HCT116 (cell line): ENCODE data around the gene ENPP5. TPM values are rescaled to one million over a fixed set of nuclear protein-coding genes. Genes with fewer than 3 reads are reported as not detected.

Experiments used
- ATAC-seq: fragments of 200-7000 bp; cut with Tn5 transposase; 2 replicates; pipeline ENCODE4 v1.9.1; 2020; ENCODE audit warnings: mild to moderate bottlenecking, moderate library complexity
- BruUV-seq: library from RNA; stranded (reverse); fragments of 400-500 nt; replicated peaks from 2 replicates; lab custom pipeline; 2021; lab: Mats Ljungman, UMichigan
- CTCF ChIA-PET: fragments of 300-600 bp; sonication (Branson Sonifier 250); formaldehyde crosslinking; loops from one replicate; lab custom pipeline; 2021; ENCODE audit warnings: antibody characterized with exemption; lab: Charles Lee
- POLR2A ChIA-PET: fragments of 300-600, 350-600 bp; sonication (Branson Sonifier 250); formaldehyde crosslinking; loops from one replicate; lab custom pipeline; 2021; ENCODE audit warnings: antibody characterized with exemption; lab: Charles Lee
- RAD21 ChIA-PET, 2 experiments: fragments of 300-600 bp; sonication (Branson Sonifier 250); formaldehyde crosslinking; loops; one replicate each; lab custom pipeline; 2023; ENCODE audit warnings: low total read pairs in 2 of 2; ENCODE audit not compliant: uncharacterized antibody in 2 of 2, unreplicated experiment in 2 of 2, low non-redundant PET in 1 of 2; lab: Charles Lee
- DNase-seq: peaks from one replicate; pipeline ENCODE4 v3.0.0-alpha.2; 2010; ENCODE audit warnings: low read depth, low spot score
- H2AFZ ChIP-seq: fragments of 200-600 bp; shearing (Covaris generic), sonication (generic); 2 replicates; pipeline ENCODE4 v1.6.1; 2017; ENCODE audit warnings: low read depth, mixed run types, mixed read lengths, antibody characterized with exemption, low read length; ENCODE audit not compliant: poor library complexity, severe bottlenecking
- H3K27ac ChIP-seq: 2 replicates; pipeline ENCODE4 v1.5.1; 2012; ENCODE audit warnings: low read depth, low read length
- H3K27me3 ChIP-seq: fragments of 200-600 bp; sonication (generic); 2 replicates; pipeline ENCODE4 v1.6.1; 2016; ENCODE audit warnings: mixed run types, low read length, mixed read lengths; ENCODE audit not compliant: insufficient read depth
- H3K36me3 ChIP-seq, 2 experiments: fragments of 200-500 bp in 1 of 2; fragments of 200-600 bp in 1 of 2; sonication (Bioruptor generic) in 1 of 2; sonication (generic) in 1 of 2; 2 replicates each; pipeline versions ENCODE4 v1.5.1 to v1.6.1; 2014 to 2016; ENCODE audit warnings: low read length in 2 of 2, inconsistent platforms in 1 of 2, mixed read lengths in 1 of 2, mixed run types in 1 of 2; ENCODE audit not compliant: insufficient read depth in 2 of 2, control insufficient read depth in 1 of 2
- H3K4me1 ChIP-seq, 2 experiments: fragments of 200-600 bp in 1 of 2; sonication (generic) in 1 of 2; 2 replicates each; pipeline versions ENCODE4 v1.5.1 to v1.6.1; 2012 to 2017; ENCODE audit warnings: low read length in 2 of 2, inconsistent platforms in 1 of 2, mild to moderate bottlenecking in 1 of 2, mixed read lengths in 1 of 2, mixed run types in 1 of 2, moderate library complexity in 1 of 2; ENCODE audit not compliant: insufficient read depth in 2 of 2, control insufficient read depth in 1 of 2
- H3K4me2 ChIP-seq: fragments of 200-600 bp; sonication (generic); 2 replicates; pipeline ENCODE4 v1.6.1; 2017; ENCODE audit warnings: mixed run types, low read length, mixed read lengths
- H3K4me3 ChIP-seq, 2 experiments: fragments of 200-600 bp in 1 of 2; sonication (generic) in 1 of 2; replicated peaks in 1 of 2; 2 replicates each; pipeline ENCODE4 v1.5.1; 2011 to 2016; ENCODE audit warnings: low read length in 2 of 2, control low read depth in 1 of 2, low read depth in 1 of 2, mild to moderate bottlenecking in 1 of 2, mixed read lengths in 1 of 2, mixed run types in 1 of 2
- H3K79me2 ChIP-seq: fragments of 200-600 bp; sonication (generic); 2 replicates; pipeline ENCODE4 v1.6.1; 2017; ENCODE audit warnings: mild to moderate bottlenecking, mixed run types, low read length, moderate library complexity, mixed read lengths; ENCODE audit not compliant: insufficient read depth
- H3K9ac ChIP-seq: fragments of 200-600 bp; sonication (generic); 2 replicates; pipeline ENCODE4 v1.6.1; 2016; ENCODE audit warnings: low read length, mixed read lengths
- H3K9me2 ChIP-seq: fragments of 200-600 bp; sonication (generic), shearing (Covaris generic); 2 replicates; pipeline ENCODE4 v1.6.1; 2017; ENCODE audit warnings: mixed run types, mild to moderate bottlenecking, moderate library complexity; ENCODE audit not compliant: insufficient read depth
- H3K9me3 ChIP-seq, 2 experiments: fragments of 200-500 bp in 1 of 2; fragments of 200-600 bp in 1 of 2; sonication (Bioruptor generic) in 1 of 2; sonication (generic) in 1 of 2; 2 replicates each; pipeline ENCODE4 v1.6.1; 2014 to 2017; ENCODE audit warnings: low read length in 2 of 2, mixed read lengths in 2 of 2, inconsistent platforms in 1 of 2, low read depth in 1 of 2, mild to moderate bottlenecking in 1 of 2, mixed run types in 1 of 2, moderate library complexity in 1 of 2; ENCODE audit not compliant: control insufficient read depth in 1 of 2, insufficient read depth in 1 of 2
- H4K20me1 ChIP-seq: fragments of 200-600 bp; sonication (generic), shearing (Covaris generic); 2 replicates; pipeline ENCODE4 v1.6.1; 2017; ENCODE audit warnings: mixed run types, mild to moderate bottlenecking, moderate library complexity; ENCODE audit not compliant: insufficient read depth
- EGR1 ChIP-seq: IDR thresholded peaks from 2 replicates; pipeline ENCODE4 v1.6.1; 2012; ENCODE audit warnings: low read depth
- ELF1 ChIP-seq: IDR thresholded peaks from 2 replicates; pipeline ENCODE4 v1.6.1; 2012; ENCODE audit warnings: low read depth, borderline replicate concordance
- FOSL1 ChIP-seq: IDR thresholded peaks from 2 replicates; pipeline ENCODE4 v1.6.1; 2012; ENCODE audit warnings: low read depth
- POLR2A ChIP-seq: IDR thresholded peaks from 2 replicates; pipeline ENCODE4 v1.7.0; 2011; ENCODE audit warnings: borderline replicate concordance; ENCODE audit not compliant: insufficient read depth, insufficient read length; ENCODE audit errors: extremely low read depth
- YY1 ChIP-seq: IDR thresholded peaks from 2 replicates; pipeline ENCODE4 v1.6.1; 2011; ENCODE audit warnings: low read length, low read depth, moderate library complexity, mild to moderate bottlenecking; ENCODE audit not compliant: insufficient replicate concordance; ENCODE audit errors: extremely low read depth
- intact Hi-C: fragments of 100-400 bp; cut with micrococcal nuclease; formaldehyde crosslinking; loops from 2 replicates; pipeline ENCODE4 v1.10.0; 2022
- total RNA-seq: library from RNA; stranded (reverse); gene quantifications from one replicate; pipeline ENCODE4 v1.2.1, GENCODE V29; 2021; ENCODE audit not compliant: unreplicated experiment
- TF ChIP-seq, protein P1 (sequence below): IDR thresholded peaks from 2 replicates; pipeline ENCODE4 v1.6.1; 2012; ENCODE audit warnings: low read depth

ENPP5 gene
- total RNA-seq, 1 experiment from 2014 or later = 4.5 TPM

DNA sequence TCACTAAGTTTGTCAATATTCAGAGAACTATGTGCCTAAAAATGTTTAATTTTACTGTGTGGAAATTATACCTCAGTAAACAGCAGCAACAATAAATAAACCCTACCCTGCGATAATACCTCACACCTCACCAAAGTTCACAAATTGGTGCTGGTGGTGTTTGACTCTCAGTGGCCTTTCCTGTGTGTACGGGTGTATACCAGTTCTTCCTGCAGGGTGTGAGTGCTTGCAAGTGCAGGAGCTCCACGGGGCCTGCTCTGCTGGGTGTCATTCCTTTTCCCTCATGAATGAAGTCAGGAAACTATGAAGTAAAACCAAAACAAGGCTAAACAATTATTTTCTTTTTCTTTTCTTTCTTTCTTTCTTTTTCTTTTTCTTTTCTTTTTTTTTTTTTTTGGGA lies 4.1 kb upstream of the ENPP5 start:
- Histone ChIP-seq H3K4me2 (no peak overlapping the region), H4K20me1 (no peaks in the 10 kb centered on the region), H3K27ac (no peak overlapping the region), H3K9me3 (no peaks in the 10 kb centered on the region), H2AFZ (no peak overlapping the region), H3K27me3 (no peaks in the 10 kb centered on the region), H3K4me3 (no peak overlapping the region), H3K79me2 (no peaks in the 10 kb centered on the region), H3K36me3 (no peaks in the 10 kb centered on the region), H3K9me2 (no peaks in the 10 kb centered on the region; the same call in 1 of the 2 replicates), H3K9ac (no peak overlapping the region), H3K4me1 (peaks cover 0 to 9% of the 10 kb centered on the region in 2 experiments; a peak in 3 of 4 replicates)
- ATAC-seq (no peak), DNase-seq (no peak)
- ChIA-PET CTCF (no interaction called here), RAD21 (no interaction called here), POLR2A (no interaction called here)
- intact Hi-C loops = no loop called here
- no TSS peak for BruUV-seq
- no peak for TF ChIP-seq EGR1
- TF ChIP-seq YY1 = no peak
- TF ChIP-seq POLR2A = no peak

DNA sequence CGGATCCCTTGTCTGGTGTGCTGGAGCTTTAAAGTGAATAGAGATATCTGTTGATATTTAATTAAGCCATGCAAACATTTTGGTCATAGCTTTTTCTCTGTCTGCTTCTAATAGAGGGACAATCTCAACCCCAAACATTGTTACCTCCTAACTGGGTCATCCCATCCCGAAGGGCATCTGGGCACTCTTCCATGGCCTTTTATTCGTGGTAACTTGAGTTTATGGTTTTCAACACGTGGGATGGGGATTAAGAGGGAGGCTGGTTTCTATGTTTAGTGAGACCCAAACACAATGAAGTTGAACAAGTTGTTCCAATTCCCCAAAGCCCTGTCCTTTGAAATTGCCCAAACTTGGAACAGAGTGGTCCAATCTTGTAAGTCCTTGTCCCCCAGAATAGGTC lies 1.4 kb upstream of the ENPP5 start:
- no peaks in the 10 kb centered on the region for H3K36me3 ChIP-seq
- H3K27ac ChIP-seq = no peak overlapping the region
- no peak overlapping the region for H3K4me2 ChIP-seq
- POLR2A ChIA-PET = no interaction called here
- no peak for DNase-seq
- intact Hi-C loops = no loop called here
- no peak for ATAC-seq
- RAD21 ChIA-PET = no interaction called here
- H3K27me3 ChIP-seq = no peaks in the 10 kb centered on the region
- no peaks in the 10 kb centered on the region for H3K9me3 ChIP-seq
- no peaks in the 10 kb centered on the region for H3K79me2 ChIP-seq
- TF ChIP-seq ELF1 (no peak), POLR2A (no peak), FOSL1 (no peak)
- TF ChIP-seq, protein P1, sequence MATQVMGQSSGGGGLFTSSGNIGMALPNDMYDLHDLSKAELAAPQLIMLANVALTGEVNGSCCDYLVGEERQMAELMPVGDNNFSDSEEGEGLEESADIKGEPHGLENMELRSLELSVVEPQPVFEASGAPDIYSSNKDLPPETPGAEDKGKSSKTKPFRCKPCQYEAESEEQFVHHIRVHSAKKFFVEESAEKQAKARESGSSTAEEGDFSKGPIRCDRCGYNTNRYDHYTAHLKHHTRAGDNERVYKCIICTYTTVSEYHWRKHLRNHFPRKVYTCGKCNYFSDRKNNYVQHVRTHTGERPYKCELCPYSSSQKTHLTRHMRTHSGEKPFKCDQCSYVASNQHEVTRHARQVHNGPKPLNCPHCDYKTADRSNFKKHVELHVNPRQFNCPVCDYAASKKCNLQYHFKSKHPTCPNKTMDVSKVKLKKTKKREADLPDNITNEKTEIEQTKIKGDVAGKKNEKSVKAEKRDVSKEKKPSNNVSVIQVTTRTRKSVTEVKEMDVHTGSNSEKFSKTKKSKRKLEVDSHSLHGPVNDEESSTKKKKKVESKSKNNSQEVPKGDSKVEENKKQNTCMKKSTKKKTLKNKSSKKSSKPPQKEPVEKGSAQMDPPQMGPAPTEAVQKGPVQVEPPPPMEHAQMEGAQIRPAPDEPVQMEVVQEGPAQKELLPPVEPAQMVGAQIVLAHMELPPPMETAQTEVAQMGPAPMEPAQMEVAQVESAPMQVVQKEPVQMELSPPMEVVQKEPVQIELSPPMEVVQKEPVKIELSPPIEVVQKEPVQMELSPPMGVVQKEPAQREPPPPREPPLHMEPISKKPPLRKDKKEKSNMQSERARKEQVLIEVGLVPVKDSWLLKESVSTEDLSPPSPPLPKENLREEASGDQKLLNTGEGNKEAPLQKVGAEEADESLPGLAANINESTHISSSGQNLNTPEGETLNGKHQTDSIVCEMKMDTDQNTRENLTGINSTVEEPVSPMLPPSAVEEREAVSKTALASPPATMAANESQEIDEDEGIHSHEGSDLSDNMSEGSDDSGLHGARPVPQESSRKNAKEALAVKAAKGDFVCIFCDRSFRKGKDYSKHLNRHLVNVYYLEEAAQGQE = no peak
- TF ChIP-seq, all 23 proteins: peak for 0
- H3K4me3 ChIP-seq = no peak overlapping the region
- H3K4me1 ChIP-seq = peaks cover 0 to 13% of the 10 kb centered on the region in 2 experiments; a peak in 3 of 4 replicates
- CTCF ChIA-PET = no interaction called here
- no peaks in the 10 kb centered on the region for H4K20me1 ChIP-seq
- H2AFZ ChIP-seq = no peak overlapping the region
- H3K9ac ChIP-seq = no peak overlapping the region
- H3K9me2 ChIP-seq = no peaks in the 10 kb centered on the region
- BruUV-seq = no TSS peak
